GM18519 (cell line): ENCODE results near the gene ARFGAP3.

ENCODE experiments used
- ATAC-seq: cut with Tn5 transposase; IDR thresholded peaks from one replicate; pipeline ENCODE4 v1.9.1; 2021; ENCODE audit warnings: mild to moderate bottlenecking, moderate library complexity; ENCODE audit not compliant: unreplicated experiment, low FRiP score

ARFGAP3 gene

DNA sequence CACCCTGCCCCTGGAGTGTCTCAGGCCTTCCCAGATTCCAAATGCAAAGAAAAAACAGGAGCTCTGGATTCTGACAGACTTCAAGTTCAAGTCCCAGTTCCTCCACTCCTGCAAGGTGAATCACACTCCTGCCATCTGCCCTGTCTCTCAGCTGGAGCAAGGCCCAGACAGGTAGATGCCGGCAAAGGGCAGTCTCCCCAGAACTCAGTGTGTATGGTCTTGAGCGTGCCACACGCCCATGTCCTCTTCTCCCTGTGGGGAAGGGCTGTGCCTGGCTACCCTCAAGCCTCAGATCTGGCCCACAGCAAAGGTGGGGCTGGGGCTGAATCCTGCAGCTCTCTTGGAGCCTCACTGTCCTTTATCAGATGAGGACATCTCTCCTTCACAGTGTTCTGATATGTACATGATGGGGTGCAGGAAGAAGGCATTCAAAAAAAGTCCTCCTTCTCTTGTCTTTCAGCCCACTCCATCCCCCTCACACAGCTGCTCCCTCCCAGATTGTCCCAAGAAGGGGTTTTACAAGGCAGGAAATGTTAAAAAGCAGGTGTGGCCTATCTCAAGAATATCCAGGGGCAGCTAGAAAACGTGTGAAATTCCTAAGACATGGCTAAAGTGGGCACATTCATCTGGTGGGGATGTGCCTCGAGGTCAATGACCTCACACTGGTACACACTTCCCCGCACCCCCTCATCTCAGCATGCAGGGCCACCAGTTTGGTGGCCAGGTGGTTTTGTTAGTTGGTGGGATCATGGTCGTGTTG is 27.7 kb upstream of the ARFGAP3 start:
- ATAC-seq, result no peak

DNA sequence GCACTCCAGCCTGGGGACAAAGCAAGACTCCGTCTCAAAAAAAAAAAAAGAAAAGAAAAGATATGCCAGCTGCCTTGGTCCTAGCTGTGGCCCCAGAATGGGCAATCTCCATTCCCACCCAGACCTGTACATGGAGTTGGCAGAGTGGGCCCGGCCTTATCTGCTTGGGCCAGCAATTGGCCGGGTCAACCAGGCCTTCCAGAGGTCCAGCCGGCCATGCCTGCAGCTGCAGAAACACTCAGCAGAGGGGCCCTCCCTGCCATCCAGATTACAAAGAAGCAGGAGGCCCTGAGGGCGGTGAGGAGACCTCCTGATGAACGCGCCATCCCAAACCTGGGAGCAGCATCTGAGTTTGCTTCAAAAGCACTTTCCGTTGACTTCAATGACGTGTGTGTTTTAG is 26.9 kb upstream of the ARFGAP3 start:
- no peak for ATAC-seq

DNA sequence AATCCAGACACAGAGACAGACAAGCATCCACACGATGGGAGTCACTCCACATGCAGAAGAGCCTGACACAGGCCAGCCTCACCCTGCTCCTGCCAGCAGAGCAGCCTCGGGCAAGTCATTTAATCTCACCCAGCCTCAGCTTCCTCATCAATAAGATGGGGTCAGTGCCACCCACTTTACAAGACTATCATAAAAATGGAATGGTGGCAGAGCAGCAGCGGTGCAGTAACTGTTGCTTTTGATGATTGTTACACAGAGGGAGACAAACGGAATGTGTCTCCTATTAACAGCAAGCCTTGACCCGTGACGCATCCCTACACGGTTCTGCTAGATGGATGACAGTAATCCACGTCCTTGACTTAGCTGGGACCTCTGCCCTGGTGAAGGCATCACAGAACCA is 26.0 kb upstream of the ARFGAP3 start:
- ATAC-seq, result no peak

DNA sequence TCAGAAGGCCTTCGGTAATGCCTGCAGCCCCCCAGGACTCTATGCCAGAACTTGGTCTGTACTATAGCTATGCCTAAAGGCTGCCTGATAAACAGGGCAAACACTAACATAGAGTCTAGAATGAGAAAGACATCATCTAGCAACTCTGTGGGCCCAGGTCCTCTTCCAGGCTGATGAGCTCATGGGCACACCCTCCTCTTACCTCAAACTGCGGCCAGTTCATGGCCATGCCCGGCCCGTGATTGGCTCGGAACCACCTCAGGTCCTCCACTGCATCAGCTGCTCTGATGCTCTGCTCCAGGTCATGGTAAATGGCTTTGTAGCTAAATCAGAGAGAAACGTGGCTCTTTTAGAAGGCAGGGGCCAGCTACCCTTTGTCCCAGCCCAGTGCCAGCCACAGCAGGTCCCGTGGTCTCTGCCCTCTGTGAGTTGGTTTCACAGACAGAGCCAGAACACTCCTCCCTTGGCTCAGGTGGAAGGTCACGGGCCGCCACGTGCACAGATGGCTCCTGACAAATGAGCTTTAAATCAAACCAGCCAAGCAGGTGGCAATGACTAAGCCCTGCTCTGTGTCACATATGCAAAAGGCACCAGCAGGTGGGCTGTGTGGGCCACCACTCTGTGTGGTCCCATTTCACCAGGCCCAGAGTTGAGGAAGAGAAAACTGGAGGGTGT is 25.0 kb upstream of the ARFGAP3 start:
- ATAC-seq, result no peak

DNA sequence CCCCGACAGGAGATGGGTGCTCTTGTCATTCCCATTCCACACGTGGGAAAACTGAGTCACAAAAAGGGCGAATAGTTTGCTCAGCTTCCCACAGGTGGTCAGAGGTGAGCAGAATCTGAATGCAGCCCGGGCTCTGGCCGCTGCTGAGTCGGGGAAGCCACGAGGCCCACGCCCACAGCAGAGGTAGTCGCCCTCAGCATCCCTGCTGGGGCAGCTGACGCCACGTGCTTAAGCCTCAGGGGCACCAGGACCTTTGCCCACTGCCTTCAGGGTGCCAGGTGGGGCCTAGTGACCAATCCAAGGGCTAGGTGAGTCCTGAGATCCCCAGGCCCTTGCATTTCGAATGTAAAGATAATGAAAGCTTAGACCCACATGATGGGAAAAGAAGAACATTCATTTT is 24.2 kb upstream of the ARFGAP3 start:
- no peak for ATAC-seq

DNA sequence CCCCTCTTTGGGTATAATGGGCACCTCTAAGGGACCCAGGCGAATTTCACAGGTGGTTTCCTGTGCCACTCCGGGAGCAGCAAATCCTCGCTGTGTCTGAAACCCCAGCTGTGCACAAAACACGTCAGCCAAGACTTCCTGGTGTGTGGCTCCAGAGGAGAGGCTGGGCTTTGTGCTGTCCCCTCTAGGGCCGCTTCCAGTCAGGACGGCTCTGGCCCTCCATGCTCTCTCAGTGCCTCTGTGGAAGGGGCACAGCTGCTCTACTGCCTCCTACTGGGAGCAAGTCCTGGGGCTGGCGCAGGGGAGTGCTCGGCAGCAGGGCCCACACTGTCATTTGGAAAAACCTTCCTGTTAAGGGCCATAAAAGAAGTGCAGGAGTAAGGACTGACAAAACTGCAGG is 23.7 kb upstream of the ARFGAP3 start:
- no peak for ATAC-seq

DNA sequence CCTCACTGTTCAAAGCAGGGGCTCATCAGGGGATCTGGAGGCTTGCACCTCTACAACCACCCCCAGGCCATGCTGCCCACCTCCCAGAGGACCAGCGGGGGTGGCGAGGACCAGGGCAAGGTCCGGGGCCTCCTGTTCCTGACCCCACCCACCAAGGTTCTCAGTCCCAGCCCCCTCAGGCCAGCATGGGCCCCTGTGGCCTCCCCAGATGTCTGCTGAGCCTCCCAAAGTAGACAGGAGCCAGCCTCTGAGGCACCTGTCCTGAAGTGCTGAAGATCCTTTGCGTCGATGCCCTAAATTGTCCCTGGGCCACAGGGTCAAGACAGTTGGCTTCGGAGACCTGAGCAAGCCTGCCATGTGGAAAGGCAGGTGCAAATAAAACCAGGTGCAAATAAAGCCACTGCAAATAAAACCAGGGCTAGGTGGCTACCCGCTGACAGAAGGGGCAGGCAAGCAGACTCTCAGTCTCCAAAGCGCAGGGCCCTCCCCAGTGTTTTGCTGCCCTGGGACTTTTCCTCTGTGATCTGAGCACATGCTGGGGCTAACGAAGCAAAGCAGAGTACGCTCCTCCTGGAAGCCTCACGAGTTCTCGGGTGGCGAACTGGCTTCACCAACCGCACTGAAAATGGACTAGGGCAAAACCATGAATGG is 22.4 kb upstream of the ARFGAP3 start:
- no peak for ATAC-seq

DNA sequence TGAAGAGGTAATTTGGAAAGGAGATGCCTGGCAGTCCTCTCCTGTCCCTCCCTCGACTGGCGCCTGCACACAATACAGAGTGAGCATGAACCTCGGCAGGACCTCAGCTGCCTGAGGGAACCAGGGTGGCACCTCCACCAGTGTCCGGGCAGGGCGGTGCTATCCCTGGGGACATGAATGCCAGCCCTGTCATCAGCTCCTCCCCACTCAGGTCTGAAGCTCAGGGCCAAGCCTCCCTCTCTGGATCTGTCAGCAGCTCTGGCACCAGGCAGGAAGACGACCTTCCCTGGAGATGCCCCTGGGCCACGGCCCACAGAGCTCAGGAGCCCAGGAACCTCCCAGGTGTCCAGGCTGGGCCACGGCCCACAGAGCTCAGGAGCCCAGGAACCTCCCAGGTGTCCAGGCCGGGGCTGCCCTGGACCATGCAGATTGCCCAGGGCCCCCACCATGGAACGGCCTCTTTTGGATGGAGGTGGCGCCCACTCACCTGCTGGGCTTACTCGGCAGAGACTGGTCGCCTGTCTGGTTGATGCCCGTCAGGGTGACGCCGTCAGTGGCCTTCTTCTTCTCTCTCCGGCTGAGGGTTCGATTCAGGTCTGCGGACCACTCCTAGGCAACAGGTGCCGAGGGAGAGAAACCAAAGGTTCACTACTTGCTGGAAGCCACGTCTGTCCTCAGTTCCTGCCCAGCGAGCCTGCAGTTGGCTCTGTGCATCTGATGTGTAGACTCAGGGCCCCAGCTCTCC is 21.7 kb upstream of the ARFGAP3 start:
- ATAC-seq, result no peak

DNA sequence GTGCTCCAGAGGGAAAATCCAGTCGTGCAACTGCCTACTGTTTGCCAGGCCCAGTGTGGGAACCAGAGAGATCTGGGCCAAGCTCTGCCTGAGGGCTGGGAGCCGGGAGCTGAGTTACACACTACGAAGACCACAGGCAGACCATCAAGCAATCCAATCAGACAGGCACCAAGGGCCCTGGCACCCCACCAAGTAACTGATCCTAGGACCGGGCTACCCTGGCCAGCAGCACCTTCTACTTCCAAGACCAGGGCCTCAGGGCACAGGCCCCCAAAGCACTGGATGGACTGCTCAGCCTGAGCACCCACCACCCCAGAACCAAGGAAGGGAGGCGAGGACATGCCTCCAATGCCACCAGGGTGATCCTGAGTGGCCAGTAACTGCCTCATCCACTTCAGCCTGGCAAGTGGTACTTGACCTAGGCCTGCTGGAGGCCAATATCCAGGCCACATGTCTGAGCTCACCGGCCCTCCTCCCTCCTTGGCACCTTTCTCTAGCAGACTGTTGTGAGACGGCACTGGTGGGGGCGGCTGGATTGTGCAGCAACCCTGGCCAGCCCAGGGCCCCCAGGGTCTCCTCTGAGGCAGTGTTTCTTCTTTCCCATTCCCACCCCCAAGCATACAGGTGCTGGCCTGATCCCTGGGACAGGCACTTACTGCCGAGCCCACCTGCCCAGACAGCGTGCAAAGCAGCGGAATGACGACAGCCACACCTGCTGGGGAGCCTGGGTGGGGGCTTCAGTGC is 20.7 kb upstream of the ARFGAP3 start:
- ATAC-seq, result no peak

DNA sequence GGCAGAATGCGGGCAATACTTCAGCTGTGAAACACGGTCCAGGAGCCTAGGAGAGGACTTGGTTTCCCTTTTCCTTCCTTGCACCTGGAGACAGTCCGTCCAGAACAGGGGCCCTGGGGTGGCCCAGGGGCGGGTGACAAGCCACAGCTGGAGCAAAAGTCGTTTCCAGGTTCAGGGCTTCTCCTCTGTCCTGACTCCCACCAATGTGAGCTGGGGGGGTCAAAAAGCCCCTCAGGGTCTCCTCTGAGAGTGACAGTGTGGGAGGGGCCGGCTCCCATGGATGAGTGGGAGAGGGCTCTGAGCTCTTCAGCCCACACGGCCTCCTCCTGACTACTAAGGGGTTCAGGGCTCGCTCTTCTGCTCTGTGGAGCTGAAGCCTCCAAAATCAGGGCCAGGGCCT is 20.1 kb upstream of the ARFGAP3 start:
- ATAC-seq, result no peak

DNA sequence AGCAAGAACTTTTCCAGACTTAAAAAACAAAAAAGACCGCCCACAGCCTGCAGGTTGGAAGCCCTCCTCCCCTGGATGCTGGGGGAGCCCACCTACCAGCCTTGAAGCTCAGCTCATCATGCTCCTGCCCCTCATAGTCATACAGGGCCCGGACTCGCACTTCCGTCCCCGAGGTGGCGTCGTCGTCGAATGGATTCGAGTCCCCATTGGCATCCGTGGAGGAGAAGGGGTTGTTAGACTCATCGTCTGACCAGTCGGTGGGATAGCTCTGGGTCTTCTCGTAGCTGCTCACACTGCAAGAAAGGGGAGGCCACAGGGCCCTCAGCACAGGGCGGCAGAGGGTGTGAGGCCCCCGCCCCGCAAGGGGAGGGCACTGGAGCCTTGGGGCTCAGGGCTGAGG is 19.0 kb upstream of the ARFGAP3 start:
- no peak for ATAC-seq

DNA sequence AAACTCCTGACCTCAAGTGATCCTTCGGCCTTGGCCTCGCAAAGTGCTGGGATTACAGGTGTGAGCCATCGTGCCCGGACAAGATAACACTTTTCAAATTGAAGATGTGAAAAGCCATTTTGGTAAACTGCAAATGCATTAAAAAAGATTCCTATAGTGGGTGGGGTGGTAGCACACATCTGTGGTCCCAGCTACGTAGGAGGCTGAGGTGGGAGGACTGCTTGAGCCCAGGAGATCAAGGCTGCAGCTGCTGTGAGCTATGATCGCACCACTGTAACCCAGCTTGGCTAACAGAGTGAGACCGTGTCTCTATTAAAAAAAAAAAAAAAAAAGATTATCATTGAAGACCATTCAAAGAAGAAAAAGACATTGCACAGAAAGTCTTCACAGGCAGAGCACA is 16.9 kb upstream of the ARFGAP3 start:
- ATAC-seq, result no peak

DNA sequence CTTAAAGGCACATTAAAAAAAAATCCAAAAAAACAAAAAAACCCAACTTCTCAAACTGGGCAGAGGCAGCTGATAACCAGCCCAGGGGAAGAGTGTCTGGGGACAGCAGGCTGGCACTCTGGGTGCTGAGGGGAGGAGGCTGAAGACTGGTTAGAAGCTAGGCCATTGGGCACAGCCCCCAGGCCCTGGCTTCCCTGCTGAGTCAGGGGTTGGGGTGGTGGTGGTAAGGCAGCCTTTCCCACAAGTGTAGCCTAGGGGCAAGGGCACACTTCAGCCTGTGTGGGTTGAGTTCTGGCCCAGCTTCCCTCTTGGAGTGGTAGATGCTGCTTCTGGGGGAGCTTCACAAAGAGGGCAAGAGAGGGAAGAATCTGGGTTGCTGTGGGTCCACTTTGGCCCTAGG is 16.3 kb upstream of the ARFGAP3 start:
- ATAC-seq, result no peak

DNA sequence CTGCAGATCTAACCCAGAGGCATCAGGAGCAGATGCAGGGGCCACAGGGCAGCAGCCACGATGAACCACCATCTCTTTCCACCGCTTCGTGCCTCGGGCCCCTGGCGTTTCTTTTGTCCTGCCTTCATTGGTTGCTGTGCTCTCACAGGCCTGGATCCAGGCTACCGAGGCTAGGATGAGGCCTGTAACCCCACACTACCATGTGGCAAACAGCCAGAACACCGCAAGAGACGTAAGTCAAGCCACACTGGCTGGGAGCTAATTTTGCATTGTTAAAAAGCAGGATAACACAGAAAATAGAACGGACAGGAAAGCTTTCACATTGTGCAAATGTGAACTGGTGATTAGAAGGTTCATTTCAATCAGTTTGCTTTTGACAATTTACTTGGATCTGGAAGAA is 15.7 kb upstream of the ARFGAP3 start:
- ATAC-seq, result no peak

DNA sequence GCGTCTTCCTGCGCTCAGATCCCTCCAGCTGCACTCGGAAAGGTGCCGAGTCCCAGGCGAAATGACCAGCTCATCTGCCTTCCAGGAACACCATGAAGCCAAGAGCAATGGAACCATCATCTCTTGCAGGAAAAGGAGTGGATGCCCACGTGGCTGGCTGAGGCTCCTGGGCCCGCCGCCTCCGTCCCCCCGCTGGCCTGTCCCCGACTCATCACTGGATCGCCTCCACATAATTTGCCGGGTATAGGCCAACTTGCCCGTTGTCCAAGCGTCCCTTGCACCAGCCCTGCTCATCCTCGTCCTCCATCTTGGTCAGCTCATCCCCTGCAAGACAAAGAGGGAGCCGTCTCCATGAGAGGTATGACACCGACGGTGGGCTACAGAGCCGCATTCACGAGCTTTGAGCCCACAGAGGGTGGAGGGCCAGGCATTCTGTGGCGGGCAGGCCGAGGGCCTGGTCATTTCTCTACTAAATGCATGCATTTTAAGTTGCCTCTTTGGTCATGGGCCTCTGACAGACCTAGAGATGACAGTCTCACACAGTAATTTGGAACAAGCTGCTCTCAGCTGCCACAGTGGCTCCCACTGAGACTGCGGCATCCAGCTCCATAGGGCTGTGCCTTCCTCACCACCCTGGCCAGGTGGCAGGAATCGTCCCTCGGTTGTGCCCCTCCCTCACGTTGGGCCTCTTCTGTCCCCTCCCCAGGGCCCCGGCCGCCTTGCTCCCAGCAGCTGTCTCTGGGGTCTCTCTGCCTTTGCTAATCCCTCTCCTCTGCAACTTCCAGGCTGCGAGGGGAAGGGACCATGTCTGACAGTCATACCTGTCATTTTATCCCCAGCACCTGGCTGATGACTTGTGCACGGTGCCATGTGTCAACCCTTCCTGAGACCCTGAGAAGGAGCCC is 14.3 kb upstream of the ARFGAP3 start:
- ATAC-seq, result no peak

DNA sequence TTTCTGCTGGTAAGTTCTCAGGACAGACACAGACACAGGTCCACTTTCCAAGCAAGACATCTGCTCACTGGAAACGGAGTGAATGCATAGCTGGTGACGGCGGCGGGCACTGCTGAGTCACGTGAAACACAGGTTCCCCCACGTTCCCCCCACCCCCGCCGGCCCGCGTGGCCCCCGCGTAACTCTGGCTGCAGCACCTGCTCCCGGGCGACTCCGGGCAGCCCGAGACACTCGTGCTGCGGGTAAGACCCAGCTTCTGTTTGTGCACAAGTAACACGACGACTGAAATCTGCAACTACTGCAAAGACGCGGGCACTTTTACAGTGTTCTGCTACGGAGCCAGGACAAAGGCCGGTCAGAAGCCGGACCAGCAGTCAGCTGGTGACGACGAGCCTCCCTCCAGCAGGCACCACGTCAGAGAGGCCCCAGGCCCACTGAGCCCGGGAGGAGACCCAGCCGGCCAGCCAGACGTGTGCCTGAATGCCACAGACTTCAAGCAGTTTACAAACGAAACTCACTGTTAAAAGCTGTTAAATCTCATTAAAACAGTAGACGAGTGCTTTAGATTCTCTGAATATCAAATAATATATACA is 12.9 kb upstream of the ARFGAP3 start:
- ATAC-seq, result no peak

DNA sequence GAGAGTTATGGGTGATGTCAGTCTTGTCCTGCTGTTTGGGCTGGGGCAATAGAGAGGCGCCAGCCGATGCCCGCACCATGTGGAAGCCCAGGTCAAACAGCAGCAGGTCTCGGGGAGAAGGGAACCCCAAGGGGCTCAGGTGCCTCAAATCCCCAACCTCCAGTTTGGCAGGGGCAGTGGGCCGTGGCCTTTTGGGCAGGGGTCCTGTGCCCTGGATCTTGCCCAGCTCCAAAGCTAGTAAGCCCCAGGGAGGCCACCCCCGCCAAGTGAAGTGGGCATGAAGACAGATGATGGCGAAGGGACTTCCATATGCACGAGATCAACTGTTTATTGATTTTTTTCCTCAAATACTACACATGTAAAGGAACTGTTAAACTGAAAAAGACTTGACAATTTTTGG is 12.4 kb upstream of the ARFGAP3 start:
- ATAC-seq, result no peak

DNA sequence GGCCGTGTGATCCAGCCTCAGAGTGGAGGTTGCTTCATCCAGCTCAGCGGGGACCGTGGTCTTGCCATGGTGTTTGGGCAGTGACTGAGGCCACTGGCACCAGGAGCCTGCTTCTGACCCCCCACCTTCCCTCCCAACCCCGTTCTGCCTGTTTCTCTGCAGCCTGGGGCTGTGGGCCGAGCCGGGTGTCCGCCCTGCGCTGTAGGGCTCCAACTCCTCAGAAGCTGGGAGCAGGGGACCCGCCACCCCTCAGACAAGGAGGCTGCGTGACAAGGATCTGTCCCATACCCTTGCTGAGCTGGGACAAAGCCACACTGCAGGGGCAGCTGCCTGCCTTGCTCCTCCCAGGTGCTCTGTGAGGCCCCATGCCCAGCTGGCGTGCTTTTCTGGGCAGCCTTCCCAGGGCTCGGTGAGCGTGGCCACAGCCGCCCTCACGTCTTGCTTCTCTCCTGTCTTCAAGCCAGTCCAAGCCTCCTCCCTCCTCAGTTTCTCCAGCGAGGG is 11.7 kb upstream of the ARFGAP3 start:
- ATAC-seq, result no peak

DNA sequence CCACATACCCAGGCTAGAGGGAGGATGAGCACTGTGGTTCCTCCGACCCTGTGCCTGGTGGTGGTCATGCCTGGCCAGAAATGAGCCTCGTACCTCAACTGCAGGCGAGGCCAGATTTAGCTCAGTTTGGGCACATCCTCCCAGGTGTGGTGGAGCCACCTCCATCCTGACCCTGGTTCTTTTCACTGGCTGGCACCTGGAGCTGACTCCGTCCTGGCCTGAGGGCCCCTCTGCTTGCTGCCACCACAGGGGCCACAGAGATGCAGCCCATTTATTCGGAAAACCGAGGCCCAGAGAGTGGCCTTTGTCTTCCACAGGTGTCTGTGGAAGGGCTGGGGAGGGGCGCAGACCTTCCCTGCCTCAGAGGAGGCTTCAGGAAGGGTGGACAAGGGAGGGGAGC is 9.0 kb upstream of the ARFGAP3 start:
- ATAC-seq, result no peak
